Hair follicle dermal papilla cell (primary cell): ENCODE data around the gene UBAP1. TPM values are rescaled to one million over a fixed set of nuclear protein-coding genes. Genes with fewer than 3 reads are reported as not detected.

Experiments
- small RNA-seq: library from RNA; depleted of rRNA; stranded (forward); fragments of <200 nt; gene quantifications from one replicate; pipeline ENCODE3, GENCODE V24; 2012
- total RNA-seq: library from RNA; depleted of rRNA; stranded (reverse); fragments of >200 nt; gene quantifications from 2 replicates; pipeline ENCODE4 v1.2.3, GENCODE V29; 2012

Gene UBAP1
- total RNA-seq = 42.5 and 45.8 TPM in 2 replicates

GRCh38 chr9:34178436-34179212 lies at the start of gene UBAP1:
Gene UBAP1, plus strand, starts transcription at chr9:34179043. Its CDS starts 41,872 bp downstream, at chr9:34220915.

Small RNAs within 50 kb of the gene (small RNA-seq; reads per million reads assigned to genes)
- gene AL353662.3 = not detected
- not detected for gene RNA5SP282
- not detected for gene RNU2-50P

Other genes with a start within 250 kb of the UBAP1 start
- 22.2 and 25.6 TPM in 2 replicates for gene UBAP2, start 130.2 kb upstream of the UBAP1 start, total RNA-seq
- gene DCAF12, start 52.3 kb upstream of the UBAP1 start, total RNA-seq = 18.3 and 24.5 TPM in 2 replicates
- gene KIF24, start 150.2 kb downstream of the UBAP1 start, total RNA-seq = 0.97 TPM in 2 replicates
- gene NUDT2, start 150.5 kb downstream of the UBAP1 start, total RNA-seq = 24.0 and 26.6 TPM in 2 replicates
- 0.97 and 1.1 TPM in 2 replicates for gene MYORG, start 197.9 kb downstream of the UBAP1 start, total RNA-seq